ENCODE results near the gene VIL1. TPM values are rescaled to one million over a fixed set of nuclear protein-coding genes. Genes with fewer than 3 reads are reported as not detected.

VIL1 gene
- total RNA-seq, 2 donors from 2014 or later = 15.3 to 15.8 TPM

- Histone ChIP-seq H3K4me1 (peaks cover 7% of the 10 kb centered on the region), H3K9me3 (no peaks in the 10 kb centered on the region), H3K27me3 (no peaks in the 10 kb centered on the region), H3K36me3 (replicated peaks in 1 of 2; ENCODE audit: insufficient read depth in 1 of 2, low read depth in 2 of 2) (peaks cover 9 to 11% of the 10 kb centered on the region in 2 donors), H3K27ac (no peak overlapping the region), H3K4me3 (no peak overlapping the region)
- TF ChIP-seq CTCF (IDR thresholded peaks at IDR 0.05) (no peak), POLR2A (IDR thresholded peaks at IDR 0.05) (no peak)
- ATAC-seq (no peak), DNase-seq (no peak)
- WGBS, 2 donors = 90% methylated on average over 4 to 7 of the region's 7 CpGs
- intact Hi-C loops (cut with DNase I) = no loop called here
Measured at GRCh38 chr2:218444692-218445357, 25.9 kb downstream of the VIL1 start.

GRCh38 chr2:218445602-218446001 is 26.7 kb downstream of the VIL1 start:
- Histone ChIP-seq H3K9me3 (no peaks in the 10 kb centered on the region), H3K36me3 (replicated peaks in 1 of 2; ENCODE audit: insufficient read depth in 1 of 2, low read depth in 2 of 2) (peaks cover 9 to 11% of the 10 kb centered on the region in 2 donors), H3K4me1 (peaks cover 7% of the 10 kb centered on the region), H3K4me3 (no peak overlapping the region), H3K27ac (no peak overlapping the region), H3K27me3 (no peaks in the 10 kb centered on the region)
- ATAC-seq (no peak), DNase-seq (no peak)
- TF ChIP-seq CTCF (IDR thresholded peaks at IDR 0.05) = no peak
- no peak for TF ChIP-seq POLR2A (IDR thresholded peaks at IDR 0.05)
- intact Hi-C loops (cut with DNase I) = no loop called here

- Histone ChIP-seq H3K36me3 (replicated peaks in 1 of 2; ENCODE audit: insufficient read depth in 1 of 2, low read depth in 2 of 2) (peaks cover 9 to 11% of the 10 kb centered on the region in 2 donors), H3K9me3 (no peaks in the 10 kb centered on the region), H3K27ac (no peak overlapping the region), H3K4me1 (peaks cover 7% of the 10 kb centered on the region), H3K4me3 (no peak overlapping the region), H3K27me3 (no peaks in the 10 kb centered on the region)
- TF ChIP-seq POLR2A (IDR thresholded peaks at IDR 0.05) = no peak
- TF ChIP-seq CTCF (IDR thresholded peaks at IDR 0.05) = no peak
- DNase-seq = no peak
- 76 to 91% methylated on average over 6 of the region's 6 CpGs for whole genome bisulfite sequencing, 2 donors
- no peak for ATAC-seq
- intact Hi-C loops (cut with DNase I) = no loop called here
Measured at GRCh38 chr2:218446547-218446946, 27.6 kb downstream of the VIL1 start.

GRCh38 chr2:218447072-218447471 is 28.1 kb downstream of the VIL1 start:
- DNase-seq (no peak), ATAC-seq (no peak)
- Histone ChIP-seq H3K27me3 (no peaks in the 10 kb centered on the region), H3K9me3 (no peaks in the 10 kb centered on the region), H3K36me3 (replicated peaks in 1 of 2; ENCODE audit: insufficient read depth in 1 of 2, low read depth in 2 of 2) (peaks cover 9 to 11% of the 10 kb centered on the region in 2 donors), H3K4me1 (peaks cover 7% of the 10 kb centered on the region), H3K4me3 (no peak overlapping the region), H3K27ac (no peak overlapping the region)
- TF ChIP-seq CTCF (IDR thresholded peaks at IDR 0.05) (no peak), POLR2A (IDR thresholded peaks at IDR 0.05) (no peak)
- 92 to 100% methylated on average over 2 of the region's 2 CpGs for WGBS, 2 donors
- intact Hi-C loops (cut with DNase I) = no loop called here

GRCh38 chr2:218448934-218449333 is 30.0 kb downstream of the VIL1 start:
- peaks cover 9 to 13% of the 10 kb centered on the region in 2 donors for H3K36me3 ChIP-seq (replicated peaks in 1 of 2; ENCODE audit: insufficient read depth in 1 of 2, low read depth in 2 of 2)
- H3K4me1 ChIP-seq = peaks cover 7% of the 10 kb centered on the region
- ATAC-seq = no peak
- WGBS, 2 donors = 42 to 46% methylated on average over 3 of the region's 3 CpGs
- TF ChIP-seq CTCF (IDR thresholded peaks at IDR 0.05) (no peak), POLR2A (IDR thresholded peaks at IDR 0.05) (no peak)
- H3K27ac ChIP-seq = no peak overlapping the region
- DNase-seq = no peak
- intact Hi-C loops (cut with DNase I) = no loop called here
- H3K9me3 ChIP-seq = no peaks in the 10 kb centered on the region
- no peaks in the 10 kb centered on the region for H3K27me3 ChIP-seq
- no peak overlapping the region for H3K4me3 ChIP-seq
